KMS-11 (cell line): Measurements from ENCODE around the gene PMS2.
"Not testable (repeated sequence)": the region's sequence is repeated elsewhere in the genome, so short reads cannot be mapped to it uniquely, and the experiment has no call there.

ENCODE experiments used
- H2AFZ ChIP-seq: fragments of 200-600 bp; sonication (generic); 2 replicates; pipeline ENCODE4 v1.6.1; 2016; ENCODE audit warnings: antibody characterized with exemption, mixed run types, low read depth
- H3K27ac ChIP-seq: fragments of 200-600 bp; sonication (generic); 2 replicates; pipeline ENCODE4 v1.6.1; 2016; ENCODE audit warnings: mild to moderate bottlenecking, mixed run types
- H3K27me3 ChIP-seq: fragments of 200-600 bp; sonication (generic); 2 replicates; pipeline ENCODE4 v1.6.1; 2017; ENCODE audit warnings: mild to moderate bottlenecking, low read depth, mixed run types, moderate library complexity; ENCODE audit not compliant: insufficient read depth
- H3K36me3 ChIP-seq: fragments of 200-600 bp; sonication (generic); 2 replicates; pipeline ENCODE4 v1.6.1; 2017; ENCODE audit warnings: mild to moderate bottlenecking, mixed run types; ENCODE audit not compliant: insufficient read depth
- H3K4me1 ChIP-seq: fragments of 200-600 bp; sonication (generic); 2 replicates; pipeline ENCODE4 v1.6.1; 2016; ENCODE audit warnings: mild to moderate bottlenecking, low read depth, mixed run types; ENCODE audit not compliant: poor library complexity, severe bottlenecking
- H3K4me2 ChIP-seq: fragments of 200-600 bp; sonication (generic); 2 replicates; pipeline ENCODE4 v1.7.0; 2016; ENCODE audit warnings: mild to moderate bottlenecking, mixed run types
- H3K4me3 ChIP-seq: fragments of 200-600 bp; sonication (generic); IDR thresholded peaks from 2 replicates; pipeline ENCODE4 v1.6.1; 2017; ENCODE audit warnings: low read depth, low read length, mixed read lengths; ENCODE audit not compliant: insufficient read depth
- H3K79me2 ChIP-seq: fragments of 200-600 bp; sonication (generic); 2 replicates; pipeline ENCODE4 v1.6.1; 2016; ENCODE audit warnings: low read depth, mixed run types; ENCODE audit not compliant: insufficient read depth
- H3K9ac ChIP-seq: fragments of 200-600 bp; sonication (generic); 2 replicates; pipeline ENCODE4 v1.6.1; 2016; ENCODE audit warnings: mild to moderate bottlenecking, mixed run types
- H4K20me1 ChIP-seq: fragments of 200-600 bp; sonication (generic); 2 replicates; pipeline ENCODE4 v1.6.1; 2016; ENCODE audit warnings: mild to moderate bottlenecking, mixed run types; ENCODE audit not compliant: insufficient read depth

Gene PMS2

GRCh38 chr7:5931250-5931649 lies 77.6 kb downstream of the PMS2 start:
- not testable (repeated sequence) for H3K27ac ChIP-seq, H3K9ac ChIP-seq, H3K4me2 ChIP-seq, H4K20me1 ChIP-seq, H3K27me3 ChIP-seq, H2AFZ ChIP-seq, H3K4me3 ChIP-seq, H3K79me2 ChIP-seq, H3K36me3 ChIP-seq, H3K4me1 ChIP-seq

- H2AFZ ChIP-seq, H3K27me3 ChIP-seq, H3K4me2 ChIP-seq, H4K20me1 ChIP-seq, H3K36me3 ChIP-seq, H3K79me2 ChIP-seq, H3K27ac ChIP-seq, H3K4me3 ChIP-seq, H3K9ac ChIP-seq, H3K4me1 ChIP-seq: not testable (repeated sequence)
These were observed 78.6 kb downstream of the PMS2 start for GRCh38 chr7:5930290-5930689.

GRCh38 chr7:5926263-5926870 lies 82.5 kb downstream of the PMS2 start:
- not testable (repeated sequence) for H3K79me2 ChIP-seq, H3K36me3 ChIP-seq, H3K4me3 ChIP-seq, H3K4me2 ChIP-seq, H4K20me1 ChIP-seq, H3K4me1 ChIP-seq, H3K9ac ChIP-seq, H3K27ac ChIP-seq, H2AFZ ChIP-seq, H3K27me3 ChIP-seq

GRCh38 chr7:5924630-5925029 lies 84.2 kb downstream of the PMS2 start:
- not testable (repeated sequence) for H2AFZ ChIP-seq, H3K9ac ChIP-seq, H3K27ac ChIP-seq, H4K20me1 ChIP-seq, H3K79me2 ChIP-seq, H3K36me3 ChIP-seq, H3K4me3 ChIP-seq, H3K4me1 ChIP-seq, H3K4me2 ChIP-seq, H3K27me3 ChIP-seq

- H4K20me1 ChIP-seq, H3K4me2 ChIP-seq, H3K36me3 ChIP-seq, H3K27me3 ChIP-seq, H3K9ac ChIP-seq, H3K4me1 ChIP-seq, H2AFZ ChIP-seq, H3K79me2 ChIP-seq, H3K27ac ChIP-seq, H3K4me3 ChIP-seq: not testable (repeated sequence)
These were observed 84.7 kb downstream of the PMS2 start for GRCh38 chr7:5924180-5924579.
